SK-N-SH treated with all-trans-retinoic acid at 6 μM for 48 hours (cell line): ENCODE measurements around the gene SPDL1.

ENCODE experiments used
- ESRRG ChIP-seq: fragments of 250-450 bp; sonication (Bioruptor Pico); IDR thresholded peaks from 2 replicates; pipeline ENCODE4 v1.6.1; 2021; ENCODE audit warnings: mild to moderate bottlenecking
- GLIS3 ChIP-seq: fragments of 250-450 bp; sonication (Bioruptor Pico); IDR thresholded peaks from 2 replicates; pipeline ENCODE4 v1.5.0; 2020; ENCODE audit warnings: mild to moderate bottlenecking, moderate library complexity
- PATZ1 ChIP-seq: fragments of 250-450 bp; sonication (Bioruptor Pico); IDR thresholded peaks from 2 replicates; pipeline ENCODE4 v1.8.0; 2020; ENCODE audit warnings: mild to moderate bottlenecking, moderate library complexity, borderline replicate concordance
- RARB ChIP-seq: fragments of 250-450 bp; sonication (Bioruptor Pico); IDR thresholded peaks from 2 replicates; pipeline ENCODE4 v1.8.0; 2021; ENCODE audit warnings: mild to moderate bottlenecking, moderate library complexity
- TCF4 ChIP-seq: fragments of 250-450 bp; sonication (Bioruptor Pico); IDR thresholded peaks from 2 replicates; pipeline ENCODE4 v1.8.0; 2021; ENCODE audit warnings: mild to moderate bottlenecking, moderate library complexity, borderline replicate concordance
- ZC3H10 ChIP-seq: fragments of 250-450 bp; sonication (Bioruptor Pico); IDR thresholded peaks from 2 replicates; pipeline ENCODE4 v1.5.1; 2021; ENCODE audit warnings: mild to moderate bottlenecking, moderate library complexity
- ZFP30 ChIP-seq: fragments of 450-650 bp; formaldehyde crosslinking; IDR thresholded peaks from 2 replicates; pipeline ENCODE4 v1.5.0; 2022; ENCODE audit warnings: mild to moderate bottlenecking, moderate library complexity

- no peak for TF ChIP-seq ESRRG (CRISPR knock-in tag)
- TF ChIP-seq GLIS3 (CRISPR knock-in tag) = no peak
- no peak for TF ChIP-seq TCF4
- TF ChIP-seq ZFP30 (CRISPR knock-in tag) = no peak
- TF ChIP-seq RARB (CRISPR knock-in tag) = no peak
- no peak for TF ChIP-seq PATZ1 (CRISPR knock-in tag)
- TF ChIP-seq ZC3H10 = no peak
These were observed 32.0 kb downstream of the SPDL1 start for GRCh38 chr5:169615561-169615960.
